ENCODE results near the gene MRPL24. TPM values are rescaled to one million over a fixed set of nuclear protein-coding genes. Genes with fewer than 3 reads are reported as not detected.

MRPL24 gene
- total and polyA plus RNA-seq, 2 of the 13 experiments (the other 11 are each of a cell fraction or from before 2014, with no cell fraction given) = 38.1 to 42.9 TPM

DNA sequence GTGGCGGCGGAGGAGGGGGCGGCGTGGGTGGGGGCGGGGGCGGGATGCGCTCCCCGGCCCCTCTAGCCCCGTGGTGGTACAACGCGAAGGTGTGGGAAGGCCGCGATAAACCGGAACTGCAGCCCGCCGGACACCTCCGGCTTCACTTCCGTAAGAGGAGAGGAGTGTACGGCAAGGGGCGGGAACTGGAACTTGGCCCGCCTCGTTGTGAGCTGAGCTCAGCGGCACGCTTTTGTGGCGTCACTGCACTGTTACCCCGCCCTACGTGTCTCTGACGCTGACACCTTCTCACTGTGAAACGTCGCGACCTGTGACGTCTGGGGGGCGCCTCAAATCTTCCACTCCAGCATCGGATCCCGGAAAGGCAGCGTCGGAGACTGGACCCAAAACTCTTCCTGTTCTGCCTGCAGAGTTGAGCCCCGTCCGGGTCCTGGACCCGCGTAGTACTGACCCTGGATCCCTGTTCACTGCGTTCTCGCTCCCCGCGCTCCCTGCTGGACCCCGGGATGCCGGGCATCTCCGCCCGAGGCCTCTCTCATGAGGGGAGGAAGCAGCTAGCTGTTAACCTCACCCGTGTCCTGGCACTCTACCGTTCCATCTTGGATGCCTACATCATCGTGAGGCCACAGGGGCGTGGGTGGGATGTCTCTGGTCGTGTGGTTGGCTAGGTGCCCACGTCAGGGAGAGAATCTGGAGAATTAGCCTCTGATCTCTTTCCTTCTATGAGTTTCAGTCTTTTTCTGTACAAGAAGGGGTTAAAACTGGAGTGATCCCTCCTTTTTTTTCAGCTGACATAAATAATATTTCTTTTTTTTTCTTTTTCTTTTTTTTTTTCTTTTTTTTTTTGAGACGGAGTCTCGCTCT, 12.1 kb downstream of the MRPL24 start, which contains the start of gene ISG20L2 (continued):
- TF ChIP-seq, protein P1, sequence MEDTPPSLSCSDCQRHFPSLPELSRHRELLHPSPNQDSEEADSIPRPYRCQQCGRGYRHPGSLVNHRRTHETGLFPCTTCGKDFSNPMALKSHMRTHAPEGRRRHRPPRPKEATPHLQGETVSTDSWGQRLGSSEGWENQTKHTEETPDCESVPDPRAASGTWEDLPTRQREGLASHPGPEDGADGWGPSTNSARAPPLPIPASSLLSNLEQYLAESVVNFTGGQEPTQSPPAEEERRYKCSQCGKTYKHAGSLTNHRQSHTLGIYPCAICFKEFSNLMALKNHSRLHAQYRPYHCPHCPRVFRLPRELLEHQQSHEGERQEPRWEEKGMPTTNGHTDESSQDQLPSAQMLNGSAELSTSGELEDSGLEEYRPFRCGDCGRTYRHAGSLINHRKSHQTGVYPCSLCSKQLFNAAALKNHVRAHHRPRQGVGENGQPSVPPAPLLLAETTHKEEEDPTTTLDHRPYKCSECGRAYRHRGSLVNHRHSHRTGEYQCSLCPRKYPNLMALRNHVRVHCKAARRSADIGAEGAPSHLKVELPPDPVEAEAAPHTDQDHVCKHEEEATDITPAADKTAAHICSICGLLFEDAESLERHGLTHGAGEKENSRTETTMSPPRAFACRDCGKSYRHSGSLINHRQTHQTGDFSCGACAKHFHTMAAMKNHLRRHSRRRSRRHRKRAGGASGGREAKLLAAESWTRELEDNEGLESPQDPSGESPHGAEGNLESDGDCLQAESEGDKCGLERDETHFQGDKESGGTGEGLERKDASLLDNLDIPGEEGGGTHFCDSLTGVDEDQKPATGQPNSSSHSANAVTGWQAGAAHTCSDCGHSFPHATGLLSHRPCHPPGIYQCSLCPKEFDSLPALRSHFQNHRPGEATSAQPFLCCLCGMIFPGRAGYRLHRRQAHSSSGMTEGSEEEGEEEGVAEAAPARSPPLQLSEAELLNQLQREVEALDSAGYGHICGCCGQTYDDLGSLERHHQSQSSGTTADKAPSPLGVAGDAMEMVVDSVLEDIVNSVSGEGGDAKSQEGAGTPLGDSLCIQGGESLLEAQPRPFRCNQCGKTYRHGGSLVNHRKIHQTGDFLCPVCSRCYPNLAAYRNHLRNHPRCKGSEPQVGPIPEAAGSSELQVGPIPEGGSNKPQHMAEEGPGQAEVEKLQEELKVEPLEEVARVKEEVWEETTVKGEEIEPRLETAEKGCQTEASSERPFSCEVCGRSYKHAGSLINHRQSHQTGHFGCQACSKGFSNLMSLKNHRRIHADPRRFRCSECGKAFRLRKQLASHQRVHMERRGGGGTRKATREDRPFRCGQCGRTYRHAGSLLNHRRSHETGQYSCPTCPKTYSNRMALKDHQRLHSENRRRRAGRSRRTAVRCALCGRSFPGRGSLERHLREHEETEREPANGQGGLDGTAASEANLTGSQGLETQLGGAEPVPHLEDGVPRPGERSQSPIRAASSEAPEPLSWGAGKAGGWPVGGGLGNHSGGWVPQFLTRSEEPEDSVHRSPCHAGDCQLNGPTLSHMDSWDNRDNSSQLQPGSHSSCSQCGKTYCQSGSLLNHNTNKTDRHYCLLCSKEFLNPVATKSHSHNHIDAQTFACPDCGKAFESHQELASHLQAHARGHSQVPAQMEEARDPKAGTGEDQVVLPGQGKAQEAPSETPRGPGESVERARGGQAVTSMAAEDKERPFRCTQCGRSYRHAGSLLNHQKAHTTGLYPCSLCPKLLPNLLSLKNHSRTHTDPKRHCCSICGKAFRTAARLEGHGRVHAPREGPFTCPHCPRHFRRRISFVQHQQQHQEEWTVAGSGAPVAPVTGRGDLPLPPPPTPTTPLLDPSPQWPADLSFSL (CRISPR knock-in tag; IDR thresholded peaks at IDR 0.05) = no peak
- TF ChIP-seq JUN (CRISPR knock-in tag; IDR thresholded peaks at IDR 0.05) (no peak), NONO (IDR thresholded peaks at IDR 0.05) (no peak), NONO (CRISPR knock-in tag; conservative IDR thresholded peaks at IDR 0.05) (peak; percentile 31; the same call in 1 of the 2 replicates), ZBTB14 (CRISPR knock-in tag; IDR thresholded peaks at IDR 0.05) (no peak), ZXDC (CRISPR knock-in tag; IDR thresholded peaks at IDR 0.05) (no peak), TFDP1 (CRISPR knock-in tag; IDR thresholded peaks at IDR 0.05; ENCODE audit: borderline replicate concordance) (peak; percentile 75; the same call in 1 of the 2 replicates), HNRNPH1 (optimal IDR thresholded peaks at IDR 0.05; ENCODE audit: low read depth, low read length) (no peak), CBX1 (IDR thresholded peaks at IDR 0.05; ENCODE audit: low read depth) (no peak), ZNF337 (CRISPR knock-in tag; IDR thresholded peaks at IDR 0.05; ENCODE audit: borderline replicate concordance, low read depth) (no peak), ZNF354B (CRISPR knock-in tag; IDR thresholded peaks at IDR 0.05) (no peak), ZC3H4 (CRISPR knock-in tag; IDR thresholded peaks at IDR 0.05; ENCODE audit: borderline replicate concordance) (no peak), MYPOP (CRISPR knock-in tag; IDR thresholded peaks at IDR 0.05) (no peak)
- TF ChIP-seq, protein P2, sequence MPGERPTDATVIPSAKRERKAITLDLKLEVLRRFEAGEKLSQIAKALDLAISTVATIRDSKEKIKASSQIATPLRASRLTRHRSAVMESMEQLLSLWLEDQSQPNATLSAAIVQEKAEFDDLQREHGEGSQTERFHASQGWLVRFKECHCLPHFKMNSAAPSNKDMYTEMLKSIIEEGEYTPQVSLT (CRISPR knock-in tag; IDR thresholded peaks at IDR 0.05; ENCODE audit: borderline replicate concordance, low read depth) = no peak

All from HepG2 (cell line).